AG10803 (cell line): ENCODE results near the gene DDX23.
A peak's percentile ranks its signal among the peaks of the same experiment; 100 is the strongest.

Experiments
- DNase-seq: peaks from one replicate; pipeline ENCODE4 v3.0.0; 2010; ENCODE audit warnings: low read depth
- H3K4me3 ChIP-seq: 2 replicates; pipeline ENCODE4 v1.5.1; 2011; ENCODE audit warnings: mild to moderate bottlenecking, low read length, control low read depth
- CTCF ChIP-seq: conservative IDR thresholded peaks from 2 replicates; pipeline ENCODE4 v1.5.1; 2011; ENCODE audit warnings: mild to moderate bottlenecking, low read length, control low read depth, inconsistent platforms

The DDX23 gene

DNA sequence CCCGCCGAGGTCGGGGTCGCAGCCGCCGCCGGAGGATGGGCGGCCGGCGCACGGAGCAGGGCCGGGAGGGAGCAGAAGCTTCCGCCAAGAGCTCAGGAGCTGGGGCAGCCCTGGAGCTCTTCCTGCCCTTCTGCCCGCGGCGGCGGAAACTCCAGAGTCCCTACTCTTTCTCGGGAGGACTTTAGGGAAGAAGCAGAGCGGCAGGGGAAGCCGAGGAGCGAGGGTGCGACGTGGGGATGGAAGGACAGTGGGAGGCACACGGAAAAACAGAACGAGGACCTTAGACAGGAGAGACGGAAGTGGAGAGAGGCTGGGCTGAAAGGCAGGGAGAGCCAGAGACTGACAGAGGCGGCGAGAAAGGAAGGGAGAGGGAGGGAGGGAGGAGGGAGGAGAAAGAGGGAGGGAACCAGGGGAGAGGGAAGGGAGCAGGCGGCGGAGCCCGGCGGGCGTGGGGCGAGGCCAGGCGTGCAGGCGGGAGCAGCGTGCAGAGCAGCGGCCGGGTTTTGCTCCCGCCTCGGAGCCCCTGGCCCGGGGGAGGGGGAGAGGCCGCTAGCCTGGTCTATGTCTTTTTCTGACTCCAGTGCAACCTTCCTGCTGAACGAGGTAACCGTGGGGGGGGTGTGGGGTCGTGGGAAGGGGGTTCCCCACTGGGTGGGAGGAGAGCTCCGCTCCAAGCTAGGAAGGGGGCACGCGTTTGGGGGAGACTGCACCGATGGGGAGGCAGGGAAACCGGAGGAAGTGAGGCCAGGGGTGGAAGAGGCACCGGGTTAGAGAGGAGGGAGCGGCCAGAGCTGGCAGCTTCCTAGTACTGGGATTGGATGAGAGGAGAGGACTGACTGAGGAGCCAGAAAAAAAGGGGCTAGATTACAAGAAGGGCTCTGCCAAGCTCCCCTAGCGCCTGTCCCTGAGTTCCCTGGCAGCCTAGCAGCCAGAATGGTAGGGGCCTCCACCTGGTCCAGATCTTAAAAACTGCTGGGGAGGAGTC is 36.5 kb downstream of the DDX23 start:
- DNase-seq: peak; percentile 77
- TF ChIP-seq CTCF: no peak
- H3K4me3 ChIP-seq: peak overlapping the region; percentile 91

GRCh38 chr12:48814262-48815125 is 37.5 kb downstream of the DDX23 start:
- peak overlapping the region; percentile 91 for H3K4me3 ChIP-seq
- TF ChIP-seq CTCF: peak; percentile 71
- peak; percentile 73 for DNase-seq

- DNase-seq: no peak
- peak overlapping the region; percentile 91 for H3K4me3 ChIP-seq
- TF ChIP-seq CTCF: peak; percentile 30
These were observed 38.3 kb downstream of the DDX23 start for GRCh38 chr12:48813465-48814261.

GRCh38 chr12:48812389-48812788 is 39.6 kb downstream of the DDX23 start:
- TF ChIP-seq CTCF: no peak
- no peak overlapping the region for H3K4me3 ChIP-seq
- no peak for DNase-seq

DNA sequence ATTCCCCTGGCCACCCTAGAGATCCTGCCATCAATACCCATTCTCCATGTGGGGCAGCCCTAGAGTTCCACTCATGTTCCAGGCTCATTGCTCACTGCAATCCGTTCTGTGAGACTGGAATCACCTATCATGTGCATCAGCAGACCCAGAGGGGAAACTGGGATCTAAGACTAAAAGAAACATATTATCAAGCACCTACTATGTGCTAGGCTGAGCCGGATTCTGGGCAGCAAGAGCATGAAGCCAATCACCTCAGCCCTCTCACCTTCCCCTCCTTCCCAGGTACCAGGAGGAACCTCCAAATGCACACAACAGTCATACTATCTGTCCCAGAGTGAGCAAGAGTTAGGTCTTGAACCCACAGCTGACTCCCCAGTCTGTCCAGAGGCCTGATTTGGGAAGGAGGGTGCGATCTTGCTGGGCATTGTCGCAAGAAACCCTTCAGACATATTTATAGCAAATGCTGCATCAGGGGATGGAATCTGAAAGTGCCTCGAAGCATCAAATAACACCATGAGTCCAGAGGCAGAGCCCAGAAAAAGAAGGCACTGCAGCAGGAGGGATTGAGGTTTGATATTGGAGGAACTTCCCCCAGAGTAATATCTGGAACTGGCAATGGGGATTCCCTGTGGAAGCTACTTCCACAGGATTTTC is 40.4 kb downstream of the DDX23 start:
- TF ChIP-seq CTCF: no peak
- no peak for DNase-seq

DNA sequence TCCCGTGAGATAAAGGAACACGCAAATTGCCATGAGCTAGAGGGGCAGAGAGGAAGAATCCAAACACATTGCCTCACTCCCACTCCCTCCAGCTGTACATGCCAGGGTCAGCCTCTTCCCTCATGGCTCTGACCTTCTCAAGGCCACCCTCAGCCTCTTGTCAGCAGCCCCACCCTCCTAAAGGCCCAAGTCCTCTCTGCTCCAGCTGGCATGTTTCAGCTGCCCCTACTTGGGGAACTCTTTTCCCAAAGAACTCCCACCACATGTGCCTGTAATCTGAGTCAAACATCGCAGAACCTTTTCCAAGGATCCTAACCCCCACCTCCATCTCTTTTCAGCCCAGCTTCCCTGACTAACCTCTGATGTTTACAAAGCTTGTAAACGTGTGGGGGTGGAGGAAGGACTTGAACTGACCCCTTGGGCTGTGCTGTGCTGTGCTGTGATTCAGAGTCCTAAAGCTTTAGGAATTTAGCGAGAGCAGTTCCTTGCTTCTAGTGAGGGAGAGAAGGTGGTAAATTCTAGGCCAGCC is 41.0 kb downstream of the DDX23 start:
- no peak overlapping the region for H3K4me3 ChIP-seq
- TF ChIP-seq CTCF: no peak
- DNase-seq: peak; percentile 80

More for the DNA sequence above, 40.4 kb downstream of the DDX23 start:
- H3K4me3 ChIP-seq: no peak overlapping the region
